ENCODE data around the gene CHAC1.

DNA sequence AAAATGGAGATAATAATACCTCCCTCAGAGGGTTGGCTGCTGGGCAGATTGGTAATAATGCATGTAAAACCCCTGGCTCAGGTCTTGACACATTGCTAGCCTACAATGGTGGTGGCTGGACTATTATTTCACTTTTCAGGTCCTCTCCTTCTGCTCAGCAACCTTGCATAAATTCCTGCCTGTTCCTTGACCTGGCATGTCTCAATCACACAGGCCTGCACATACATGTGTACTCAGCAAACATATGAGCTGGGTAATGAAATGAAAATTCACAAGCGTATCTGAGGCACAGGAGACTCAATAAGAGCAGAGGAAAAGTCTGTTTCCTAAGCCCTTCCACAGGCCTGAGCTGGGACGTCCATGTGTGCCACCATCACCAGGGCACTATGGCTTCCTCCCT, 41.6 kb upstream of the CHAC1 start:
- TF ChIP-seq, protein P1, sequence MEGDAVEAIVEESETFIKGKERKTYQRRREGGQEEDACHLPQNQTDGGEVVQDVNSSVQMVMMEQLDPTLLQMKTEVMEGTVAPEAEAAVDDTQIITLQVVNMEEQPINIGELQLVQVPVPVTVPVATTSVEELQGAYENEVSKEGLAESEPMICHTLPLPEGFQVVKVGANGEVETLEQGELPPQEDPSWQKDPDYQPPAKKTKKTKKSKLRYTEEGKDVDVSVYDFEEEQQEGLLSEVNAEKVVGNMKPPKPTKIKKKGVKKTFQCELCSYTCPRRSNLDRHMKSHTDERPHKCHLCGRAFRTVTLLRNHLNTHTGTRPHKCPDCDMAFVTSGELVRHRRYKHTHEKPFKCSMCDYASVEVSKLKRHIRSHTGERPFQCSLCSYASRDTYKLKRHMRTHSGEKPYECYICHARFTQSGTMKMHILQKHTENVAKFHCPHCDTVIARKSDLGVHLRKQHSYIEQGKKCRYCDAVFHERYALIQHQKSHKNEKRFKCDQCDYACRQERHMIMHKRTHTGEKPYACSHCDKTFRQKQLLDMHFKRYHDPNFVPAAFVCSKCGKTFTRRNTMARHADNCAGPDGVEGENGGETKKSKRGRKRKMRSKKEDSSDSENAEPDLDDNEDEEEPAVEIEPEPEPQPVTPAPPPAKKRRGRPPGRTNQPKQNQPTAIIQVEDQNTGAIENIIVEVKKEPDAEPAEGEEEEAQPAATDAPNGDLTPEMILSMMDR (IDR thresholded peaks at IDR 0.05) = no peak
- TF ChIP-seq POLR2AphosphoS5 (IDR thresholded peaks at IDR 0.05) (no peak), EP300 (IDR thresholded peaks at IDR 0.05) (no peak), POLR2A (IDR thresholded peaks at IDR 0.05) (no peak)
